T-helper 9 cell (primary cell): ENCODE results near the gene KIF3C.
"Not testable (repeated sequence)": the region's sequence is repeated elsewhere in the genome, so short reads cannot be mapped to it uniquely, and the experiment has no call there.

Experiments
- DNase-seq: peaks from one replicate; pipeline ENCODE4 v3.0.0-alpha.2; 2020

KIF3C gene

DNA sequence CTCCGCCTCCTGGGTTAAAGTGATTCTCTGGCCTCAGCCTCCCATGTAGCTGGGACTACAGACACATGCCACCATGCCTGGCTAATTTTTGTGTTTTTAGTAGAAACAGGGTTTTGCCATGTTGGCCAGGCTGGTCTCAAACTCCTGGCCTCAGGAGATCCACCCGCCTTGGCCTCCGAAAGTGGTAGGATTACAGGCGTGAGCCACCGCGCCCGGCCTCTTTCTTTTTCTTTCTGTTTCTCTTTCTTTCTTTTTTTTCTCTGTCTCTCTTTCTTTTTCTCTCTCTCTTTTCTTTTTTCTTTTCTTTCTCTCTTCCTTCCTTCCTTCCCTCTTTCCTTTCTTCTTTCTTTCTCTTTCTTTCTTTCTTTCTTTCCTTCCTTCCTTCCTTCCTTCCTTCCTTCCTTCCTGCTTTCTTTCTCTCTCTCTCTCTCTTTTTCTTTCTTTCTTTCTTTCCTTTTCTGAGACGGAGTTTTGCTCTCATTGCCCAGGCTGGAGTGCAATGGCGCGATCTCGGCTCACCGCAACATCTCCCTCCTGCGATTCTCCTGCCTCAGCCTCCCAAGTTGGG is 16.6 kb upstream of the KIF3C start:
- DNase-seq, result not testable (repeated sequence)

DNA sequence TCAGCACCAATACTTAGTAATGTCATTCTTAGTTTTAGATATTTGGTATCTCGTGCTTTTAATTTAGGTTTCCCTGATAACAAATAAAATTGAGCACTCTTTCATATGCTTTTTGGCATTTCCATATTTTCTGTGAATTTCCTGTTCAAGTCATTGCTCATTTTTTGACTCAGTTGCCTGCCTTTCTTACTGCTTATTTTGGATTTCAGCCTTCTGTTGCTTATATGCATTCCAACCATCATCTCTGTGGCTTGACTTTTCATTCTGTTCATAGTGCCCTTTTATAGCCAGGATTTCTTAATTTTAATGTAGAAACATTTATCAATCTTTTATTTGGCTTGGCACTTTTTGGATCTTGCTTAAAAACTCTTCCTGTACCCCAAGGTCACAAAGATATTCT is 14.5 kb upstream of the KIF3C start:
- DNase-seq, result no peak

DNA sequence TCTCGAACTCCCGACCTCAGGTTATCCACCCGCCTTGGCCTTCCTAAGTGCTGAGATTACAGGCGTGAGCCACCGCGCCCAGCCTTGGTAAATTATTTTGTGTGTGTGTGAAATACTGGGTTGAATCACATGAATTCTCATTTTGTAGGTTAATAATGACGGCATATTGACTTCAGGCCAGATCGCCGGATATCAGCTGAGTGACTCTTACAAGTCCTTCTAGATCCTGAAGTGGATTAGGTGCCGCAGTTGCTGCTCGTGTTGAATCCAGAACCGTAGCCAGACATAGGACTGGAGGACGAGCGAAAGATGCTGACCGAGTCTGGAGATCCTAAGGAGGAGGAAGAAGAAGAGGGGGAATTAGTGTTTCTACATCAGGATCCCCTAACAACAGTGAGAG is 12.2 kb upstream of the KIF3C start:
- DNase-seq, result no peak

DNA sequence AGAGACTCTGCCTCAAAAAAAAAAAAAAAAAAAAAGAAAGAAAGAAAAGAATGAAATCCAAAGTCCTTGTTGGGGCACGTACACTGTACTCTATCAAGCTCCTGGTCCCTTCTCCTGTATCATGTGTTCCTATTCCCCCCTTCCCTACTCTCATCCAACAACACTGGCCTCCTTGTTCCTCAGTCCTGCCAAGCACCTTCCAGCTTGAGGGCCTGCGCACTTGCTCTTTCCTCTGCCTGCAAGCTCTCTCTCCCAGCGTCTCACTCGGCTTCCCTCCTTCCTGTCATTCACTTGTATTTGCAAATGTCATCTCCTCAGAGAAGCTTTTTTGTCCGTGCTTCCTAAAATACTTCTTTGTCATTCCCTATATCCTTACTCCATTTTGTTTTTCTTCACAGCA is 10.8 kb upstream of the KIF3C start:
- no peak for DNase-seq

DNA sequence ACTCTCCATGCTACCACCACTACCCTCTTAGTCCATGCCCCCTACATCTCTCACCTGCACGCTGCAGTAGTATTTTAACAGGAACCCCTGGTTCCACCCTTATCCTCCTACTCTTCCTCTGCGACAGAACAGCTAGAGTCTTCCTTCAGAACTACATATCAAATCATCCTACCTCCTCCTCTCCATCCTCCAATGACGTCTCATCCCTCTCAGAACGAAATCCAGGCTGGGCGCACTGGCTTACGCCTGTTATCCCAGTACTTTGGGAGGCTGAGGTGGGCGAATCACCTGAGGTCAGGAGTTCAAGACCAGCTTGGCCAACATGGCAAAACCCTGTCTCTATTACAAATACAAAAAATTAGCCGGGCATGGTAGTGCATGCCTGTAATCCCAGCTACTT is 10.3 kb upstream of the KIF3C start:
- DNase-seq, result no peak

DNA sequence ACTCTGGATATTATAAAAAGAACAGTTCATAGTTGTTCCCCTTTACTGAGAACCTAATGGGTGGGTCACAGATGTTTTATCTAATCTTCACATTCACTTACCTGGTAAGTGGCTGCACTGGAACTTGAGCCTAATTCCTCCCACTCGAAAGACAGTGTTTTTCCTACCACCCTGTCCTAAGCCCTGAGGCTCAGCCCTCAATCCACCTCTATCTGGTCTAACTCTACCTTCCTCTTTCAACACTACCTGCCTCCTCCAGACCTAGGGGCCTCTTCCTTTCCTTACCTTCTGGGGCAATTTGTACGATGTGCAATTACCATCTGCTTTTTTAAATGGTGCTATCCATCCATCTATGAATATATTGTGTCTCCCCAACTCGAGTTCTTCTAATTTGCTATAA is 9.7 kb upstream of the KIF3C start:
- no peak for DNase-seq

DNA sequence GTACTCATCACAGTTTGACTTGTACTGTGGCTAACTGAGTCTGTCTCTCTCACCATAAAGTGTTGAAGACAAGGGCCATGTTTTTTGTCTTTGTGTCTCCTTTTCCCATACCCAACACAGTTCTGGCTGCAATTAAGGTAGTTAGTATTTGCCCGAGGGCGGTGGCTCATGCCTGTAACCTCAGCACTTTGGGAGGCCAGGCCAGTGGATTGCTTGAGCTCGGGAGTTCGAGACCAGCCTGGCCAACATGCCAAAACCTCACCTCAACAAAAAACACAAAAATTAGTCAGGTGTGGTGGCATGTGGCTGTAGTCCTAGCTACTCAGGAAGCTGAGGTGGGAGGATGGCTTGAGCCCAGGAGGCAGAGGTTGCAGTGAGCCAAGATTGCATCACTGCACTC is 6.9 kb upstream of the KIF3C start:
- DNase-seq, result no peak

DNA sequence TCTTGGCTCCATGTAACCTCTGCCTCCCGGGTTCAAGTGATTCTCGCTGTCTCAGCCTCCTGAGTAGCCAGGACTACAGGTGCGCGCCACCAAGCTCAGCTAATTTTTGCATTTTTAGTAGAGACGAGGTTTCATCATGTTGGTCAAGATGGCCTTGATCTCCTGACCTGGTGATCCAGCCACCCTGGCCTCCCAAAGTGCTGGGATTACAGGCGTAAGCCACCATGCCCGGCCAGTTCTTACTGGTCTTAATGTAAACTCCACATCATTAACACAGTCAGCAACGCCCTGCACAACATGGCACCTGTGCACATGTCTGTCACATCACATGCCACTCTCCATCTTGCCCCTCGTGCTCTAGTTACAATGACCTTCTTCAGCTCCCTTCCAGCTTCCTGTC is 5.8 kb upstream of the KIF3C start:
- no peak for DNase-seq

DNA sequence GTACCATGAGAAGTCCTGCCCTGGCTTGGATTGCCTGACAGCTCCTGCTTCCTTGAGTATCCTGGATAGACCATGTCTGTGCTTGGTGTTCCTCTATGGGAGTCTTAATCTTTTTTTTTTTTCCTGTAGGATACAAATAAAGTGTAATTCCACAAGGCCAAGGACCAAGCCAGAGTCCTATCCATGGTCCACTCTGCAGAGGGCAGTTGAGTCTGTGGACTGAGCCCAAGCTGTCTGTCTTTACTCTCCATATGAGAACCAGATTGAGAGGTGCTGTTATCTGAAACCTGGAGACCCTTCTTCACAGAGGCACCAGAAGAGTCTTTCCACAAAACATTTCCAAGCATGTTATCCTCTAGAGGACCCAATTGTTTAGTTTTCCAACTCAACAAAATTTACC is 1.4 kb upstream of the KIF3C start:
- no peak for DNase-seq

DNA sequence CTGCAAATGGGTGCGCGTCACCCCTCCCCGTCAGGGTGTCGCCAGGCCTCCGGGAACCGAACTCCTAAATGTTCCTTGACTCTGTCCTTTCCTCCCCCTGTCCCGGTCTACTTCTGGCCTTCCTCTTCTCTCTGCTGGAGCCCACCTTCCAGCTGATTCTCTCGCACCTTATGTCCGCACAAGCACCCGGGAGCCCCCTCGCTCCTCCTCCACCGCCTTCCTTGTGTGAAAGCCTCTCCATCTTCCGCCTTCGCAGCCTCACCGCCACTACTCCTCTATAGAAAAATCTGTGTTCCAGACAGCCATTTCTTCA is 627 bp upstream of the KIF3C start:
- no peak for DNase-seq

DNA sequence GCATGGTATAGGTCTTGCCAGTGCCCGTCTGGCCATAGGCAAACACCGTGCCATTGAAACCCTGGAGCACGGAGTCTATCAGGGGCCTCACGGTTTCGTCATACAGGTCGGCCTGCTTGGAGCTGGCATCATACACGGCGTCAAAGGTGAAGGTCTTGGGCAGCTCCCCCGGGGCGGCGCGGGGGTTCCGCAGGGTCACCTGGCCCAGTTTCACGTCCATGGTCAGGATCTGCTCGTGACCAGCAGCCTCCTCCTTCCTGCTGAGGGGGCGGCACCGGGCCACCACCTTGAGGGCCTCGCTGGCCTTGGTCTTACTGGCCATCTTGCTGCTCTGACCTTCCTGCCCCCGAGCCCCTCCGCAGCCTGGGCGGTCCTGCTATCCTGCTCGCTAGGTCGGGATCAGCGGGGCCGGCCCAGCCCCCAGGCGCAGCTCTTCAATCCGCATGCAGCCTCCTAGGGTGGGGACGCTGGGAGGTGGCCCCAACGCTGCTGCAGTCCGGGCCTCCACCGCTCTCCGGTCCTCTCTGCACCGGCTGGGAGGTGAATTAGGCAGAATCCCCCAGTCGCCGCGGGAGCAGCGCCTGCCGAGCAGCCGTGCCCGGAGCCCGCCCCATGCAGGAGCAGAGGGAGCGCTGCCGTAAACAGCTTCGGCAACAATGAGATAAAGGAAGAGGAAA is 563 bp downstream of the KIF3C start:
- DNase-seq, result peak; percentile 11

DNA sequence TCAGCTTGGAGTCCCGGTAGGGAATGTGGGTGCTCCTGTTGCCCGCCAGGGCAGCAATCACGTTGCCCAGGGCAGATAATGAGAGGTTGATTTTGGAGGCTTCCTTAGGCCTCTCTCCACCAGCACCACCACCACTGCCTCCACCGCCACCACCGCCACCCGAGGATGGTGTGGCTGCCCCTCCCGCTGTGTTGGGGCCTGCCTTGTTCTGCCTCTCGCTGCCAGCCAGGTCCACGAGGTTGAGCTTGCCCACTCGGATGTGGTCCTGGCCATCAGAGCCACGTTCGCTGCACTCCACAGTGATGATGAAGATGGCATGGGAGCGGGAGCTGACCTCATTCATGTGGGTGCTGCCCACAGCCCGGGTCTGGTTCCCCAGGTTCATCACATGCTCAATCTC is 1.3 kb downstream of the KIF3C start:
- no peak for DNase-seq

DNA sequence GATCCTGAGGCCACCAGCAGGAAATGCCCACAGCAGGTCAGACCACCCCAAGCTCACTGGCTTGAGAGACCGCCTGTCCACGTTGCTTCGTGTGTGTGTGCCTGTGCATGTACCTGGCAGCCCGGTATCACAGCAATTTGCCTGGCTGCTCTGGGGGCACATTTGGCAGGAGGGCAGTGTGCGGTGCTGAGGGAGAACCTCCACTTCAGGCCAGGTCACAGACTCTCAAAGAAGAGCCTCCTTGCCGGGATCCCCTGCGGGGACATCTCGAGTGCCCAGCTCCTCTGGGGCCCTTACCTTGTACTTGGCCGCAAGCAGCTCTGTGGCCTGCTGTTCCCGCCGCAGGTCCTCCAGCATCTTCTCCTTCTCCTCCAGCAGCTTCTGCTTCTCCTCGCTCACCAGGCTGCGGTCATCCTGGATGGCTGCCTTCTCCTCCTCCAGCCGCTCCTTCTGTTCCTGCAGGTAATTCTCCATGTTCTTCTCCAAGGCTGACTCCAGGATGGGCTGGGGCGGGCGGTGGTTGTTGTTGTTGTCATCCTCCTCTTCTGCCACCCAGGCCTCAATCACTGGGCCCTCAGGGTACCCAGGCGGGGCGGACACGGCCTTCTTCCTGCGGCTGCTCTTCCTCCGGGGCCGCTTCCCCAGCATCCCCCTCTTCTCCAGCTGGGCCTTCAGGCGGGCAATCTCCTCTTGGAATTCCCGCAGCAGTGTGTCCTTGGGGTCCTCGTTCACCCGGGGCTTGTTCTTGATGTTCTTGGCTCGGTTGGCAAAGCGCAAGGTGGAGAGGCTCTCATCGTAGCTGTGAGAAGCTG is 2.0 kb downstream of the KIF3C start:
- DNase-seq, result no peak

DNA sequence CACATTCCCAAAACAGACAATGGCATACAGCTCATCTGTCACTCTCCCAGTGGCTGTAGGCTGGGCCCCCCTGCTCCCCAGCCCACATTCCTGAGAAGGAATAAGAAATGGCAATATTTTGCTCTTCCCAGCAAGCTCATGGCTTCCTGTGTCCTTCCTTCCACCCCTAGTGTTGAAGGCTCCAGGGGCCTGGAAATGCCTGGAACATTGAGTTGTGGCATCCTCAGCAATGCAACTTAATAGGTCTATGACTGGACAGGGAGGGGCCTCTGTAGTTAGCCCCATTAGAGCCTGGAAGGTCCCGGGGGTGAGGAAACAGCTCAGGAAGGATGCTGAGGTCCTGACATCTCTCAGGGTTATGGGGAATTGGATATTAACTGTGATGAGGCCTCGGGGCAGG is 3.3 kb downstream of the KIF3C start:
- no peak for DNase-seq

DNA sequence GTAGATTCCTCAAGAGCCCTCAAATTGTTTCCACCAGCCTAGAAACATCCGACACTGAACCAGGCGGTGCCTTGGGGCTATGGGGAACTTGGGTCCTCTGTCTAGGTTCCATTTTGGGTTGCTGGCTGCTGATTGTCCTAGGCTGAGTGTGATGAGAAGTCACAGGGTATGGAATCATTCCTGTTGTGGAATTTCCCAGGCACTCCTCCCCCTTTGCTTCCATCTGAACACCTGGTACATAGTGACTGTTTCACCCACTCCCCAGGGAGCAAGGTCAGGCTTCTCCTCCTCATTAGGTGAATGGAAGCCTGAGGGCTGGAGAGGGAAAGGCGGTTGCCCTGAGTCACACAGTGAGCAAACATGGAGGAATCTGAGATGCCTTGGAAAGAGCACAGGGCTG is 4.5 kb downstream of the KIF3C start:
- no peak for DNase-seq

DNA sequence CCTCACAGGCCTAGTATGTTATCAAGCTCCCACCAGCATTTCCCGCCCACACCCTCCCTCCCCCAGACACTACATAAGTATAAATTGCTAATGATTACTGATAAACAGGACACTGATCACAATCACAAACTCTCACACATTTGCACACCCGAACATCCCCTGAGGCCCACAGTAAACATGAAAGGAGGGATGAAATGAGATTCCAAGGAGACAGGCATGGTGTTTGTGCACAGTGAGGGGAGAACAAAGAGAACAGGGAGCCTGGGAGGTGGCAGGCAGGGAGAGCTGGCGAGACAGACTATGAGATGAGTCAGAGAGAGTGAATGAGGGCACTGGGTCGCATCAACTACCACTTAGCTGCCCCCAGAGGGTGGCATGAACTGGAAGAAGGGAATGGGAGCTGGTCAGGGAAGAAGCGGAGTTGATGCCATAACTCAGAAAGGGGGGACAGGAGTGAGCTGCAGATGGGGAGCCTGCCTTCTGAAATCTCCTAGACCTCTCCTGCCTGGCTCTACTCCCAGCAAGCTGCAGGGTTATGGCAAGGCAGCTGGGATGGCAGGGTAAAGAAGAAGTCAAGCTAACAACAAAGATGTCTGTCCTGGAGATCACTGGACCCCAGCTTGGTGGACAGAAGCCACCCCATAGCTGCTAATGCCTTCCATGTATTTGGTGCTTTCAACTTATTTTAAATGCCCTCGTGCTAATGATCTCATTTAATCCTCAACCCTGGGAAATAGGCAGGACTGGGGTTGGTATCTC is 5.1 kb downstream of the KIF3C start:
- no peak for DNase-seq

DNA sequence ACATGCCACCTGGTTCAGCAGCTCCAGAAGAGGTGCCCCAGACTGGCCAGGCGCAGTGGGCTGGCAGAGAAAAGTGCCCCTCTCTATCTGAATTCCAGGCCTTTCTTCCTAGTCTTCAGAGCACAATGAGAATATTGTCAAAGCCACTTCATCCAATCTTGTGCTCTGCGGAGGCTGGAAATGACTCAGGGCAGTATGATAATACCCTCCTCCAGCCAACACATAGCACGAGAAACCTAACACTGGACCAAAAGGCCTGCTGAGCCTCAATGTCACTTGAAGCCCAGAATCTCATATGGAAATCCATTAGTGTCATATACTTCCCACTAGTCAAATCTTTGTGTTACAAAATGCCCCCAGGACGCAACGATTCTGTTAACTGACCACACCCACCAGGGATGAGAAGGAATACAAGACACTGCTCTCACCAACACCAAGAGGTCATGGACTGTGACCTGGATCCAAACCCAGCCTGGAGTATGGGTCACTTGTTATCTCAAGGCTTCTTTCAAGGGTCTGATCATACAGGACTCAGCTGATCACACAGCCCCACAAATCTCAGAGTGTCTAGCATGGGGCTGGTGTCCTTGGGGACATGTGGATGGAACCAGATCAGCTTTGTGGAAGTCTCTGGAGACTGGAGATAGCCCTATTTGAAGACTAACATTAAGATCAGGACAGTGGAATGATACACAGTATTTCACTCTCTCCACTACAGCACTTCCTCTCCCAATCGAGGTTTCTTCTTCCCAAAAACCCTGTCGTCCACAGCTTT is 10.1 kb downstream of the KIF3C start:
- DNase-seq, result no peak

DNA sequence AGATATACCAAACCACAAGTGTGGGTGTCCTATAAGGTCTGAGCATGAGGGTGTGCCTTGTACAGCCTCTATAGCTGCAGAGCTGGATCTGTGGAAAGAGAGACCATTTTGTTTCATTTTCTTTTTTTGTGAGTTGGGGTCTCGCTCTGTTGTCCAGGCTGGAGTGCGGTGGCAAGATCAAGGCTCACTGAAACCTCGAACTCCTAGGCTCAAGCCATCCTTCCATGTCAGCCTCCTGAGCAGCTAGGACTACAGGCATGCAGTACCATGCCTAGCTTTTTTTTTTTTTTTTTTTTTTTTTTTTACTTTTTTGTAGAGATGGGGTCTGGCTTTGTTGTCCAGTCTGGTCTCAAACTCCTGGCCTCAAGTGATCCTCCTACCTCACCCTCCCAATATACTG is 10.7 kb downstream of the KIF3C start:
- DNase-seq, result no peak

DNA sequence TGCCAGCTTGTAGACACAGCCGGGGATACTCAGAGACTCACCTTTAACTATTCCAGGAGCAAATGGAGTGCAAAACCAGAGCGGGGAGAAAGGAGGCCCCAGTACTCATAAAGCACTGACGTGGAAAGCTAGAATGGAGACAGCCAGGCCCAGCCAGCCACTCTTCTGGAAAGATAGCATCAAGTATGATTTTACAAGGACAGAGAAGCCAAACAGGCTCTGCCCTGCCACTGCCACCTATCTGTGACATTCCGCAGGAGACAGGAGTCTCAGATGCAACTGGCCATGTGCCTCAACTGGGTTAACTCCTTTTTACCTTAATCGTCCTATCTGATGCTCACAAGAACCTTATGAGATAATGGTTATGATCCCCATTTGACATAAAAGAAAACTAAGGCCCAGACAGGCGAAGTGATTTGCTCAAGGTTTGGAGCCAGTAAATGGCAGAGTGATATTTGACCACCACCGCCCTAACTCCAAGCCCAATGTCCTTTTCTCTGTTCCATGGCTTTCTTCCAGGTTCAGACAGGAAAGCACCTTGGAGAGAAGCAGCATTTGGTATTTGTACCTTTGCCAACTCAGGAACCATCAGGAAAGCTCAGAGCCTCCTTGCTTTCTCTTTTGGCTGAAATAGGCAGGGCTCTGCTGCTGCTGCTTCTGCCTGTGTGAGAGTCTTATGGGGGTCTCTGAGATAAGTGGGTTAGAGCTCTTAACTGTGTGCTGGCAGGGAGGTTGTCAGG is 15.6 kb downstream of the KIF3C start:
- no peak for DNase-seq

DNA sequence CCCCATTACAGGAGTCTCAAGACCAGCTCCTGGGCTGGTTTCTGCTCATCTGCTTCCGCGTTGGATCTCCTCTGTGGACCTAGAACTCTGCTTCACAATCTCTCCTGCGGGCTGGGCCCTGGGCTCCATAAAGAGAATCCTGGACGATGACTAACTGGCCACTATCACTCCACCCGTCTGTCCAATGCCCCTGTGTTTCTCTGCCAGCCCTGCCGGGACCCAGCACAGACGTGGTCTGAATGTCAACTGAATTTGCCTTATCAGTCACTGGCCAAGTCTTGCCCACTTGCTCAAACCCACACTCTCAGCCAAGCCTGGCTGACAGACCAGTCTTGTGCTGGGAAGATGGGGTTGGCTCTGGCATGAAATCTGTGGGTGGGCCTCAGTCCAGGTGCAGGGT is 17.4 kb downstream of the KIF3C start:
- no peak for DNase-seq

DNA sequence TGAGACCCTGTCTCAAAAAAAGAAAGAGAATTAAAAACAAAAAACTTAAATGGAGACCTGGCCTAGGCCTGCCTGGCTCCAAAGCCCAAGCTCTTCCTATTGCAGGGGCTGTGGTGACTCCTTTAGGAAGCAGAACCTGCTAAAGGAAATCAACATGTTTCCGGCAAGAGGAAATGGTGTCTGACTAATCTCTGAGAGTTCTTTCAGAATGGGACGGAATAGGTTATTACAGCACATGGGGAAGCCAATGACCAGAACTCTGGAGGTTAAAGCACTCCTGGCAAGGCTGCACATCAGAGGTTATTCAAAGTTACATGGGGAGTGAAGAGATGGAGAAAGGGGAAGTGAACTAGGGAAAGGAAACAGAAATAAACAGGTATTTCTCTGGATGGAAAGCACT is 21.4 kb downstream of the KIF3C start:
- no peak for DNase-seq

DNA sequence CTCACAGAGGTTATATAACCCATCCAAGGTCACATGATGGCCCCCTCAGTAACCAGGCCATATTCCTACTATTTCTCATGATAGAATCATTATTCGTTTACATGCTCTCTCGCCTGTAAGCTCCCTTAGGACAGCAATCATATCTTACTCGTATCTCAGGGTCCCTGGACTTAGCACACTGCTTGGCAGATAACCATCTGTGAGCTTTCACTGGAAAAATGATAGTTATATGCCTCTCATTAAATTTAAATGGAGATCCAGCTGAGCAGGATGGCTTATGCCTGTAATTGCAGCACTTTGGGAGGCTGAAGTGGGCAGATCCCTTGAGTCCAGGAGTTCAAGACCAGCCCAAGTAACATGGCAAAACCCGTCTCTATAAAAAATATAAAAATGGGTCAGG is 21.9 kb downstream of the KIF3C start:
- DNase-seq, result no peak
